ENCODE results near the gene ASB3.

DNA sequence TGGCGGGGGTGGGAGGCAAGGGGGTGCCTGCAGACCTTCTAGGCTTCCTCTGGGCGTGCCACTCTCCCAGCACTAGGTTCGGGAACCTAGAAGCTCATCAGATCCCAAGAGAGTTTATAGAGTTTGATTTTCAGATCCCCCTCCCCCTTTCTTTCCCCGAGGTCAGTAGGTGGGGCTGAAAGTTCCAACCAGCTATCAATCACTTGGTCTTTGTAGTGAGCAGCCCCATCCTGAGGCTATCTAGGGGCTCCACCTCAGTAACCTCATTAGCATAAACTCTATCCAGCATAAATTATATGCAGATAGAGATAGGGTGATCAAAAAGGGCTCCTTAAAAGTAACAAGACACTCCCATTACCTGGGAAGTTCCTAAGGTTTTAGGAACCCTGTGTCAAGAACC lies 32.9 kb upstream of the ASB3 start:
- TF ChIP-seq, protein P1, sequence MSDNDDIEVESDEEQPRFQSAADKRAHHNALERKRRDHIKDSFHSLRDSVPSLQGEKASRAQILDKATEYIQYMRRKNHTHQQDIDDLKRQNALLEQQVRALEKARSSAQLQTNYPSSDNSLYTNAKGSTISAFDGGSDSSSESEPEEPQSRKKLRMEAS (IDR thresholded peaks at IDR 0.05) = no peak
- TF ChIP-seq, protein P2, sequence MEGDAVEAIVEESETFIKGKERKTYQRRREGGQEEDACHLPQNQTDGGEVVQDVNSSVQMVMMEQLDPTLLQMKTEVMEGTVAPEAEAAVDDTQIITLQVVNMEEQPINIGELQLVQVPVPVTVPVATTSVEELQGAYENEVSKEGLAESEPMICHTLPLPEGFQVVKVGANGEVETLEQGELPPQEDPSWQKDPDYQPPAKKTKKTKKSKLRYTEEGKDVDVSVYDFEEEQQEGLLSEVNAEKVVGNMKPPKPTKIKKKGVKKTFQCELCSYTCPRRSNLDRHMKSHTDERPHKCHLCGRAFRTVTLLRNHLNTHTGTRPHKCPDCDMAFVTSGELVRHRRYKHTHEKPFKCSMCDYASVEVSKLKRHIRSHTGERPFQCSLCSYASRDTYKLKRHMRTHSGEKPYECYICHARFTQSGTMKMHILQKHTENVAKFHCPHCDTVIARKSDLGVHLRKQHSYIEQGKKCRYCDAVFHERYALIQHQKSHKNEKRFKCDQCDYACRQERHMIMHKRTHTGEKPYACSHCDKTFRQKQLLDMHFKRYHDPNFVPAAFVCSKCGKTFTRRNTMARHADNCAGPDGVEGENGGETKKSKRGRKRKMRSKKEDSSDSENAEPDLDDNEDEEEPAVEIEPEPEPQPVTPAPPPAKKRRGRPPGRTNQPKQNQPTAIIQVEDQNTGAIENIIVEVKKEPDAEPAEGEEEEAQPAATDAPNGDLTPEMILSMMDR (IDR thresholded peaks at IDR 0.05; ENCODE audit: low read depth, low read length, missing input control) = no peak
- TF ChIP-seq RXRA (IDR thresholded peaks at IDR 0.05) = no peak
- TF ChIP-seq EGR1 (IDR thresholded peaks at IDR 0.05; ENCODE audit: low read depth in 2 of 2) = no peak
- no peak for TF ChIP-seq TAF1 (conservative IDR thresholded peaks at IDR 0.05)
- no peak for TF ChIP-seq REST (IDR thresholded peaks at IDR 0.05)
